H1 (cell line): Measurements from ENCODE around the gene CLDN2.

Experiments used
- EGR1 ChIP-seq: IDR thresholded peaks from 2 replicates; pipeline ENCODE4 v1.6.1; 2011; ENCODE audit warnings: low read depth, low read length, borderline replicate concordance
- FOSL1 ChIP-seq: IDR thresholded peaks from 2 replicates; pipeline ENCODE4 v1.6.1; 2011; ENCODE audit warnings: mild to moderate bottlenecking, low read depth, low read length, moderate library complexity; ENCODE audit not compliant: insufficient read depth
- TF ChIP-seq, protein P1 (sequence below), 3 experiments: IDR thresholded peaks; 1 replicate in 2 of 3; 2 replicates in 1 of 3; pipeline versions ENCODE4 v1.5.1 to v1.6.1; 2011; ENCODE audit warnings: low read length in 3 of 3, mild to moderate bottlenecking in 3 of 3, inconsistent platforms in 2 of 3, low read depth in 1 of 3, moderate library complexity in 1 of 3; ENCODE audit not compliant: insufficient read depth in 1 of 3; ENCODE audit errors: control extremely low read depth in 1 of 3

DNA sequence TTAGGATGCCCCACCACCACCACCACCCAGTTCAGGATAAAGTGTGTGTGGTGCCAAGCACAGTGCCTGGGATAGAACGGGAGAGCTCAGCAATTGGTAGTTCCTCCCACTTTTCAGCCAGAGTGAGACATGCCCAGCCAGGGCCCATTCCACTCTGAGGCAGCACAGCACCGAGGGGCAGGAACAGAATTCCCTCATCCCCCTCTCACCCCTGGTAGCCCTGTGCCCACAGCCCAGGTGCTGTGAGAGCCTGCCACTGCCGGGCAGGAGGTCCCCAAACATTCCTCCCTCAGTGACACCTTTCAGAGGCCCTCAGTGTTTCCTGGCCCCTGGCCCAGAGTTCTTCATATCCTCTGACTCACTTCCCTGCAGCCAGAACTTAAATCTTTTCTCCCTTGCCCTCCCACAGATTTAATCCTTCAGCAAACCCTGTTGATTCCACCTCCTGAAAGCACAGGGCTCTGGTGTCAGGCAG lies 25.2 kb upstream of the CLDN2 start:
- TF ChIP-seq, protein P1, sequence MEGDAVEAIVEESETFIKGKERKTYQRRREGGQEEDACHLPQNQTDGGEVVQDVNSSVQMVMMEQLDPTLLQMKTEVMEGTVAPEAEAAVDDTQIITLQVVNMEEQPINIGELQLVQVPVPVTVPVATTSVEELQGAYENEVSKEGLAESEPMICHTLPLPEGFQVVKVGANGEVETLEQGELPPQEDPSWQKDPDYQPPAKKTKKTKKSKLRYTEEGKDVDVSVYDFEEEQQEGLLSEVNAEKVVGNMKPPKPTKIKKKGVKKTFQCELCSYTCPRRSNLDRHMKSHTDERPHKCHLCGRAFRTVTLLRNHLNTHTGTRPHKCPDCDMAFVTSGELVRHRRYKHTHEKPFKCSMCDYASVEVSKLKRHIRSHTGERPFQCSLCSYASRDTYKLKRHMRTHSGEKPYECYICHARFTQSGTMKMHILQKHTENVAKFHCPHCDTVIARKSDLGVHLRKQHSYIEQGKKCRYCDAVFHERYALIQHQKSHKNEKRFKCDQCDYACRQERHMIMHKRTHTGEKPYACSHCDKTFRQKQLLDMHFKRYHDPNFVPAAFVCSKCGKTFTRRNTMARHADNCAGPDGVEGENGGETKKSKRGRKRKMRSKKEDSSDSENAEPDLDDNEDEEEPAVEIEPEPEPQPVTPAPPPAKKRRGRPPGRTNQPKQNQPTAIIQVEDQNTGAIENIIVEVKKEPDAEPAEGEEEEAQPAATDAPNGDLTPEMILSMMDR (IDR thresholded peaks at IDR 0.05; ENCODE audit: control extremely low read depth in 1 of 3, insufficient read depth in 1 of 3, low read depth in 1 of 3, low read length in 3 of 3) = no peak
- TF ChIP-seq FOSL1 (no peak), EGR1 (no peak)
